ENCODE data around the gene SAMD15.

Gene SAMD15

GRCh38 chr14:77340389-77340788 is 36.8 kb upstream of the SAMD15 start:
- TF ChIP-seq TARDBP (IDR thresholded peaks at IDR 0.05) (no peak), FOXK2 (IDR thresholded peaks at IDR 0.05) (no peak), SUZ12 (IDR thresholded peaks at IDR 0.05) (no peak), ELF4 (IDR thresholded peaks at IDR 0.05) (no peak), L3MBTL2 (conservative IDR thresholded peaks at IDR 0.05) (no peak), SP1 (IDR thresholded peaks at IDR 0.05) (no peak)
- TF ChIP-seq, protein P1, sequence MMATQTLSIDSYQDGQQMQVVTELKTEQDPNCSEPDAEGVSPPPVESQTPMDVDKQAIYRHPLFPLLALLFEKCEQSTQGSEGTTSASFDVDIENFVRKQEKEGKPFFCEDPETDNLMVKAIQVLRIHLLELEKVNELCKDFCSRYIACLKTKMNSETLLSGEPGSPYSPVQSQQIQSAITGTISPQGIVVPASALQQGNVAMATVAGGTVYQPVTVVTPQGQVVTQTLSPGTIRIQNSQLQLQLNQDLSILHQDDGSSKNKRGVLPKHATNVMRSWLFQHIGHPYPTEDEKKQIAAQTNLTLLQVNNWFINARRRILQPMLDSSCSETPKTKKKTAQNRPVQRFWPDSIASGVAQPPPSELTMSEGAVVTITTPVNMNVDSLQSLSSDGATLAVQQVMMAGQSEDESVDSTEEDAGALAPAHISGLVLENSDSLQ (IDR thresholded peaks at IDR 0.05), result no peak
- POLR2A ChIA-PET, result no interaction called here
- DNase-seq (ENCODE audit: extremely low spot score), result no peak
- CTCF ChIA-PET, result no interaction called here

DNA sequence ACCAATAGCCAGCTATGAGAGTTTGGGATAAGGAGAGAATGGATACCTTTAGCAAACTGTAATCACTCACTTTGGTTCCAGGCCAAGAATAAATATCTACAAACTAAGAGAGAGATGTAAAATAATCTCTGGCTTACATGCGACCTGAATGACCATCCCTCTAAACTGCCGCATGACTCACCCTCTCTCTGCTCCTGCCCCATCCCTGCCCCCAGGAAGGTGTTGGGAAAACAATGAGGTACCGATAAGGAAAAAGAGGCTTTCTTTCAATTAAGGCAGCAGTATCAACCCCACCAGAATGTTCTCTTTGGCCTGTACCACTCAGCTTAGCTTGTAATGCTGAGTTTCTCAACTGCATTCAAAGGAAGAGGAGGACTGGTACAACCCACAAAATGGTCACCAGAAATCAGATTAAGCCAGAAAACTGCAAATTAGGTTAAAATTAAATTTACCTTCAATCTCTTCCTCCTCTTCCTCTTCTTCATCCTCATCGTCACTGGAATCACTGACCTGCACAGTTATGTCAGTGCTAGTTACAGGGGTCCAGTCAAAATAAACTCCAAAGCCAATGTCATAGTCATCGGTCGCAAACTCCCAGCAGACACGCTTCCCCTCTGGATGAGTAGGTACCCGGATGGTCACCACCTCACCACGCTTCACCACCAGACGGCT is 34.3 kb upstream of the SAMD15 start:
- ChIA-PET CTCF (no interaction called here), POLR2A (interaction anchor here (0.7 to 1.8 kb wide), 3 partner anchors 22 to 130 kb away, joined by 3 to 6 read pairs (median 3); partner anchors contain the start of genes GSTZ1 and POMT2)
- TF ChIP-seq ELF4 (IDR thresholded peaks at IDR 0.05), result no peak
- DNase-seq (ENCODE audit: extremely low spot score), result no peak

- TF ChIP-seq ELF4 (IDR thresholded peaks at IDR 0.05), result no peak
- TF ChIP-seq ARNT (IDR thresholded peaks at IDR 0.05), result no peak
- no peak for TF ChIP-seq SP1 (IDR thresholded peaks at IDR 0.05)
- TF ChIP-seq CTBP1 (IDR thresholded peaks at IDR 0.05; ENCODE audit: borderline replicate concordance), result no peak
- TF ChIP-seq FOXK2 (IDR thresholded peaks at IDR 0.05), result no peak
- no peak for TF ChIP-seq SUZ12 (IDR thresholded peaks at IDR 0.05)
- TF ChIP-seq FOXM1 (IDR thresholded peaks at IDR 0.05; ENCODE audit: borderline replicate concordance), result no peak
- TF ChIP-seq ZNF384 (IDR thresholded peaks at IDR 0.05), result no peak
- TF ChIP-seq BHLHE40 (IDR thresholded peaks at IDR 0.05; ENCODE audit: borderline replicate concordance), result no peak
- no peak for TF ChIP-seq TARDBP (IDR thresholded peaks at IDR 0.05)
- TF ChIP-seq L3MBTL2 (conservative IDR thresholded peaks at IDR 0.05), result no peak
- no peak for TF ChIP-seq HDGF (IDR thresholded peaks at IDR 0.05; ENCODE audit: borderline replicate concordance)
- DNase-seq (ENCODE audit: extremely low spot score), result no peak
- POLR2A ChIA-PET, result interaction anchor here (1.8 kb wide), 1 partner anchor 23 kb away, joined by 6 read pairs; the partner anchor contains the start of genes GSTZ1 and POMT2
- CTCF ChIA-PET, result no interaction called here
Observed at GRCh38 chr14:77343662-77344061, 33.5 kb upstream of the SAMD15 start.

- TF ChIP-seq SP1 (IDR thresholded peaks at IDR 0.05), result no peak
- TF ChIP-seq CTBP1 (IDR thresholded peaks at IDR 0.05; ENCODE audit: borderline replicate concordance), result no peak
- TF ChIP-seq, protein P1 (IDR thresholded peaks at IDR 0.05), result no peak
- no peak for TF ChIP-seq FOXK2 (IDR thresholded peaks at IDR 0.05)
- no peak for TF ChIP-seq TARDBP (IDR thresholded peaks at IDR 0.05)
- TF ChIP-seq ARNT (IDR thresholded peaks at IDR 0.05), result no peak
- no peak for TF ChIP-seq HDGF (IDR thresholded peaks at IDR 0.05; ENCODE audit: borderline replicate concordance)
- no peak for TF ChIP-seq SUZ12 (IDR thresholded peaks at IDR 0.05)
- CTCF ChIA-PET, result no interaction called here
- no peak for DNase-seq (ENCODE audit: extremely low spot score)
- POLR2A ChIA-PET, result interaction anchor here (1.5 to 1.8 kb wide), 2 partner anchors 24 to 32 kb away, joined by 3 to 6 read pairs; partner anchors contain the start of genes GSTZ1, POMT2, SAMD15 and TMED8
Observed at GRCh38 chr14:77344377-77344996, 32.7 kb upstream of the SAMD15 start.

DNA sequence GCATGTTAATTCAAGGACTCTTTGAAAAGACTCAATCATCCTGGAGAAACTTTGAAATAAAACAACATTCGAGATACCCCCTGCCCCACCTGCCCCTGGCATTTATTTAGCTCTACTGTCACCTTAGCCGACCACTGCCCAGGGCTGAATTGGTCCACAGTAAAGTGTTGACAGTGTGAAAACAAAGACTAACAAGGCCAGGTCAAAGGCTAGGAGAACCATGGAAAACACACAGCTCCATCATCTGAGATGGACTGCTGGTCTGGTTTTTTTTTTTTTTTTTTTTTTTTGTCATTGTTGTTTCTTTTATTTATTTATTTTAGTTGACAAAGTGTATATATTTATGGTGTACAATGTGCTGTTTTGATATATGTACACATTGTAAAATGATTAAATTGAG is 30.7 kb upstream of the SAMD15 start:
- no peak for DNase-seq (ENCODE audit: extremely low spot score)
- ChIA-PET CTCF (no interaction called here), POLR2A (no interaction called here)
- TF ChIP-seq, protein P1 (IDR thresholded peaks at IDR 0.05), result no peak
- TF ChIP-seq NFRKB (IDR thresholded peaks at IDR 0.05) (no peak), FOXM1 (IDR thresholded peaks at IDR 0.05; ENCODE audit: borderline replicate concordance) (no peak), FOXA1 (IDR thresholded peaks at IDR 0.05) (no peak), LEF1 (IDR thresholded peaks at IDR 0.05; ENCODE audit: borderline replicate concordance) (no peak), BHLHE40 (IDR thresholded peaks at IDR 0.05; ENCODE audit: borderline replicate concordance) (no peak), TARDBP (IDR thresholded peaks at IDR 0.05) (no peak), CTBP1 (IDR thresholded peaks at IDR 0.05; ENCODE audit: borderline replicate concordance) (no peak), ZNF384 (IDR thresholded peaks at IDR 0.05) (no peak), HDGF (IDR thresholded peaks at IDR 0.05; ENCODE audit: borderline replicate concordance) (no peak), SP1 (IDR thresholded peaks at IDR 0.05) (no peak), ELF4 (IDR thresholded peaks at IDR 0.05) (no peak), SUZ12 (IDR thresholded peaks at IDR 0.05) (no peak), FOXK2 (IDR thresholded peaks at IDR 0.05) (no peak), ARNT (IDR thresholded peaks at IDR 0.05) (no peak), L3MBTL2 (conservative IDR thresholded peaks at IDR 0.05) (no peak)

GRCh38 chr14:77347751-77348150 is 29.4 kb upstream of the SAMD15 start:
- TF ChIP-seq HDGF (IDR thresholded peaks at IDR 0.05; ENCODE audit: borderline replicate concordance) (no peak), ZNF384 (IDR thresholded peaks at IDR 0.05) (no peak), LEF1 (IDR thresholded peaks at IDR 0.05; ENCODE audit: borderline replicate concordance) (no peak), ELF4 (IDR thresholded peaks at IDR 0.05) (no peak), ARNT (IDR thresholded peaks at IDR 0.05) (no peak), SP1 (IDR thresholded peaks at IDR 0.05) (no peak), NFRKB (IDR thresholded peaks at IDR 0.05) (no peak), FOXA1 (IDR thresholded peaks at IDR 0.05) (no peak), L3MBTL2 (conservative IDR thresholded peaks at IDR 0.05) (no peak), TARDBP (IDR thresholded peaks at IDR 0.05) (no peak)
- TF ChIP-seq, protein P1 (IDR thresholded peaks at IDR 0.05), result no peak
- ChIA-PET CTCF (no interaction called here), POLR2A (no interaction called here)
- DNase-seq (ENCODE audit: extremely low spot score), result no peak

Measured in HEK293T (cell line).